GM10248 (cell line): ENCODE results near the gene CDH23.

Experiments
- CTCF ChIA-PET: fragments of 300-600 bp; sonication (Branson Sonifier 250); formaldehyde crosslinking; extraction: SDS; loops from one replicate; lab custom pipeline; 2021; ENCODE audit warnings: antibody characterized with exemption; lab: Yijun Ruan, JAX
- POLR2A ChIA-PET: fragments of 350-650 bp; sonication (Branson Sonifier 250); formaldehyde crosslinking; extraction: SDS; loops from one replicate; lab custom pipeline; 2020; ENCODE audit warnings: antibody characterized with exemption; lab: Yijun Ruan, JAX
- DNase-seq: peaks from one replicate; pipeline ENCODE4 v3.0.0; 2012; ENCODE audit errors: extremely low spot score
- TF ChIP-seq, protein P1 (sequence below): IDR thresholded peaks from 2 replicates; pipeline ENCODE4 v1.5.1; 2012; ENCODE audit warnings: mild to moderate bottlenecking, low read depth; ENCODE audit errors: extremely low read depth, missing control alignments, control extremely low read depth

The CDH23 gene

DNA sequence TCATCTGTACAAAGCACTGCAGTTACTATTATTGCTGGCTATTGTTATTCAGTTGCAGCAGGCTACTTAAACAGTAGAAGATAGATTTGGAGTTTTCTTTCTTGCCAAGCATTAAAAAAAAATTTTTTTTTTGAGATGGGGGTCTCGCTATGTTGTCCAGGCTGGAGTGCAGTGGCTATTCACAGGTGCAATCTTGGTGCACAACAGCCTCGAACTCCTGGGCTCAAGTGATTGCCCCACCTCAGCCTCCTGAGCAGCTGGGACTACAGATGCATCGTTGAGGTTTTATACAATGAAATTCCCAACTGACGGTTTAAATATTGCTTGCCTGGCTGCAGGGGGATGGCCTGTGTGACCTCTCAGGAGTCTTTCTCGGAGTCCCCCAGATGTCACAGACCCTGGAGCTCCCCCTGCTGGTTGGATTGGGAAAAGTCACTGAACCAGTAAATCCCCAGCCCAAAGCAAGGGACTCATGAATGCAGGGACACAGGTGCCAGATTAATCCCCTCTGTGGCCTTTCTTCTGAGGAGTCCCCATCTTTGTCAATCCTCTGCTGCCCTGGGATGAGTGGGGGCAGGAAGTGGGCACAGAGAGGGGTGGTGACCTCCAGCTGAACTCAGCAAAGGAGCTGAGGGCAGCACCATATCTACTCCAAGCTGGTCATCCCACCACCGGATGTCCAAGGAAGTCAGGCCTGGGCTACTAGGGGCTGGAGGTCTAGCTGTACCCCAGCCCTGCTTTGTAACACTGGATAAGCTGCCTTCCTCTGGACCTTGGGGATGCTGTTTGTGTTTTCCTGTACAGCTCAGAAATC lies 173.3 kb downstream of the CDH23 start:
- DNase-seq, result peak; percentile 84
- TF ChIP-seq, protein P1, sequence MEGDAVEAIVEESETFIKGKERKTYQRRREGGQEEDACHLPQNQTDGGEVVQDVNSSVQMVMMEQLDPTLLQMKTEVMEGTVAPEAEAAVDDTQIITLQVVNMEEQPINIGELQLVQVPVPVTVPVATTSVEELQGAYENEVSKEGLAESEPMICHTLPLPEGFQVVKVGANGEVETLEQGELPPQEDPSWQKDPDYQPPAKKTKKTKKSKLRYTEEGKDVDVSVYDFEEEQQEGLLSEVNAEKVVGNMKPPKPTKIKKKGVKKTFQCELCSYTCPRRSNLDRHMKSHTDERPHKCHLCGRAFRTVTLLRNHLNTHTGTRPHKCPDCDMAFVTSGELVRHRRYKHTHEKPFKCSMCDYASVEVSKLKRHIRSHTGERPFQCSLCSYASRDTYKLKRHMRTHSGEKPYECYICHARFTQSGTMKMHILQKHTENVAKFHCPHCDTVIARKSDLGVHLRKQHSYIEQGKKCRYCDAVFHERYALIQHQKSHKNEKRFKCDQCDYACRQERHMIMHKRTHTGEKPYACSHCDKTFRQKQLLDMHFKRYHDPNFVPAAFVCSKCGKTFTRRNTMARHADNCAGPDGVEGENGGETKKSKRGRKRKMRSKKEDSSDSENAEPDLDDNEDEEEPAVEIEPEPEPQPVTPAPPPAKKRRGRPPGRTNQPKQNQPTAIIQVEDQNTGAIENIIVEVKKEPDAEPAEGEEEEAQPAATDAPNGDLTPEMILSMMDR, result peak; percentile 85
- ChIA-PET POLR2A (no interaction called here), CTCF (interaction anchor here (0.6 to 9.9 kb wide), 65 partner anchors 8 to 788 kb away, joined by 3 to 140 read pairs (median 5); partner anchors contain the start of genes CDH23 and SLC29A3)

DNA sequence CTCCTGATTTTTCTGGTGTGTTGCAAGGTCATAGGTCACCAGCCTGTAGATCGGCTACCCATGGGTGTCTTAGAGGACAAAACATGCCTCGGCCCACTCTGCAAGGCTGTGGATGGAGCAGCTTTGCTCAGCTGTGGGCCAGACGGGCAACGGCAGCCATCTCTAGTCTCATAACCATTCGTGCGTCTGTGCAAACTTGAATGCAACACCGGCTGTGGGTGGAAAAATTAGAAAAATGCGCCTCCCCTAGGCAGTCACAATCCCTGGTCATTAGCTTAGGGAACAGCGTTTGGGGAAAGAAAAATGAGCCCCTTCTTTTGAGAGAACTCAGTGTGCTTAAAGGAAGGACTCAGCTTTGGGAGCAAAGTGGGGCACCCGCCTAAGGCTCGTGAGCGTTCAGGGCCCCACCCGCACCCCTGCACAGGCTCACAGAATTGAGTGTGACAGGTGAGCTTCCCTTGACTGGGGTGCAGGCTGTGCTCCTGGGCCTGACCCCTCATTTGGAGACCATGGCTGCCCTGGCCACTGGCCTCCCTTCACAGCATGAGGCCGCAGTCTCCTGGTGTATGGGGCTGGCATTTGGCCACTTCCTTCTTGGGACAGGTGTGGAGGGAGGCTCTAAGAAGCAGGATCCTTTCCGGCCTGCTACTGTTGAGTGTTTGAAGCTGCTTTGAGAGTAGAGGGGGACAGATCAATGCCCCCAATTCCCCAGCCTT lies 174.9 kb downstream of the CDH23 start:
- ChIA-PET CTCF (interaction anchor here (0.9 to 9.9 kb wide), 19 partner anchors 8 to 324 kb away, joined by 3 to 140 read pairs (median 10); partner anchors contain the start of gene SLC29A3), POLR2A (no interaction called here)
- DNase-seq, result no peak
- TF ChIP-seq, protein P1, result no peak

DNA sequence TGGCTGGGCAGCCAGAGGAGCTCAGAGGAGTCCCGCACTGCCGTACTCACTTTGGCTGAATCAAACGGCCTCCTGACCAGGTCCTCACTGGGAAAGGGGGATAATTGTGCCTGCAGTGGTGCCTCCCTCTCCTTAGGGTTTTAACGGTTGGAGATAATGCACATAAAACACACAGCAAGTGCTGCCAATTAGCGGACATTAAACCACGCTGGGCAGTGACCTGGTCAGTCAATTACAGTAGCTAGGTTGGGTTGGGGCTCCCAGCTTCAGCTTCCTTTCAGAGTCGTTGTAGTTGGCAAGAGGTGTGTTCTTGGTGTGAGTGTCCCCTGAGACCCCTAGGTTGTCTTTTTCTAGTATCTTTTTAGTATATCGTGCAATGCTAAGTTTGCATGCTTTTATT lies 176.2 kb downstream of the CDH23 start:
- no peak for DNase-seq
- TF ChIP-seq, protein P1, result no peak
- ChIA-PET POLR2A (no interaction called here), CTCF (interaction anchor here (1.0 to 4.7 kb wide), 4 partner anchors 13 to 264 kb away, joined by 3 to 31 read pairs (median 3); partner anchors contain the start of gene SLC29A3)

DNA sequence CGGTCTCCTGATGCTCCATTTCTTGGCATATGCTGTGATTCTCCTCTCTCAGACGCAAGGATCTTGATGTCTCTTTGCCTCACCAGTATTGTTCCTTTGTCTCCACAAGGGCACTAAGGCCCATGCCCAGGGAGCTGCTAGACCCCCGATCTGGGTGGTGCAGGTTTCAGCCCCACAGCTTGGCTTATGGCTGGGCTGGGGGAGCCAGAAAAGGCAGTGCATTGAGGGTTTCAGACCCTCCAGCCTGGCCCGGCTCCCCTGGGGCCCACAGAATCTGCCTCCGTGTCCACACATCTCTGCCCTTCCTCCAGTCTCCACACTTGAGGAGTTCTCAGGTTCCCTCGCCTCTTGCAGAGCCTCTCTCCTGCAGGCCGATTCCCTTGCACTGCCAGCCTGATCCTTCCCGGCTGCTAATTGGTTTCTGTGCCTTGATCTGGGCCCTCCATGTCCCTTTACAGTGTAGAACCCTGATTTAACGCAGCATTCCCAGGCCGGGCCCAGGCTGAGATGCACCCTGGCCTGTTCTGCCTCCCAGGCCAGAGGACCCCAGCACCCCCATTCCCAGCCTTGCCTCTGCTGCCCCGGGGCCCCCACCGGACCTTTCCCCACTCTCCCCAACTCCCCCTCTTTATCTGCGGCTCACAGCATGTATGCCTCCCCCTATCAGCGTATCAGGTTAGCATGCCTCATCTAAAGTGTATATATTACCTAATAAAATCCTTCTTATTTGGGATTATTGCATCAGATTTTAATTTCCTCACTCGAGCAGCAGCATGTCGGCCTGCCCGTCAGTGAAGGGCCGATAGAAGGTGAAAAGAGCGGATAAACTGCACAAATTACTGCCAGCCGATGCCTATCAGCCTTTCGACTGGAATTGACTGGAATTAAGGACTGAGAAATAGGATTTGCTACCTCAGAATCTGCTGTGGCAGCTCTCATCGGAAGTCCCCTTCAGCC lies 177.1 kb downstream of the CDH23 start:
- ChIA-PET POLR2A (no interaction called here), CTCF (interaction anchor here (1.0 to 4.7 kb wide), 4 partner anchors 12 to 264 kb away, joined by 3 to 31 read pairs (median 3); partner anchors contain the start of gene SLC29A3)
- TF ChIP-seq, protein P1, result no peak
- no peak for DNase-seq

DNA sequence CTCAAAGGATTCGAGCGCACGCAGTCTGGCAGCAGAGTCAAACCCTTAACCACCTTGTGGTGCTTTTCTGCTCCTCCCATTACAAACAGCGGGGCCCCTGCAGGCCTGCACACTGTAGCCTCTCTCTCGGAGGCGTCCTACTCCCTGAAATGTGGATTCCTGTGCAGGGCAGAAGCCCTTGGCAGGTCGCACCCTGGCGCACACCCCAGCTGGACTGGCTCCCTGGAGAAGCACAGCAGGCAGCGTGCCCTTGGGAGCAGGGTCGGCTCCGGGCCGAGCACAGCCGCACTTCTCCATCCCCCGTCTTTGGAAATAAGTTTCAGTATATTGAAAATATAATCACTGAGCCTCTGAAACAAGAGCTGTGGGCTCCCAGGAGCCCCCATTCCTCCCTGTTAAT lies 178.7 kb downstream of the CDH23 start:
- ChIA-PET CTCF (interaction anchor here (1.1 kb wide), 2 partner anchors 16 to 121 kb away, joined by 3 to 4 read pairs; no protein-coding TSS in a partner anchor), POLR2A (no interaction called here)
- DNase-seq, result no peak
- TF ChIP-seq, protein P1, result no peak
